NCI-H82 treated with DMSO at 0.1 percent for 48 hours (cell line): ENCODE measurements around the gene SIGLEC8.
"Not testable (repeated sequence)": the region's sequence is repeated elsewhere in the genome, so short reads cannot be mapped to it uniquely, and the experiment has no call there.

ENCODE experiments used
- DNase-seq: peaks from one replicate; lab custom pipeline; 2025; ENCODE audit not compliant: unreplicated experiment; lab: John Stamatoyannopoulos, UW

SIGLEC8 gene

GRCh38 chr19:51448011-51448410 is 10.2 kb downstream of the SIGLEC8 start:
- no peak for DNase-seq

- DNase-seq, result not testable (repeated sequence)
Measured at GRCh38 chr19:51447510-51447909, 10.7 kb downstream of the SIGLEC8 start.

DNA sequence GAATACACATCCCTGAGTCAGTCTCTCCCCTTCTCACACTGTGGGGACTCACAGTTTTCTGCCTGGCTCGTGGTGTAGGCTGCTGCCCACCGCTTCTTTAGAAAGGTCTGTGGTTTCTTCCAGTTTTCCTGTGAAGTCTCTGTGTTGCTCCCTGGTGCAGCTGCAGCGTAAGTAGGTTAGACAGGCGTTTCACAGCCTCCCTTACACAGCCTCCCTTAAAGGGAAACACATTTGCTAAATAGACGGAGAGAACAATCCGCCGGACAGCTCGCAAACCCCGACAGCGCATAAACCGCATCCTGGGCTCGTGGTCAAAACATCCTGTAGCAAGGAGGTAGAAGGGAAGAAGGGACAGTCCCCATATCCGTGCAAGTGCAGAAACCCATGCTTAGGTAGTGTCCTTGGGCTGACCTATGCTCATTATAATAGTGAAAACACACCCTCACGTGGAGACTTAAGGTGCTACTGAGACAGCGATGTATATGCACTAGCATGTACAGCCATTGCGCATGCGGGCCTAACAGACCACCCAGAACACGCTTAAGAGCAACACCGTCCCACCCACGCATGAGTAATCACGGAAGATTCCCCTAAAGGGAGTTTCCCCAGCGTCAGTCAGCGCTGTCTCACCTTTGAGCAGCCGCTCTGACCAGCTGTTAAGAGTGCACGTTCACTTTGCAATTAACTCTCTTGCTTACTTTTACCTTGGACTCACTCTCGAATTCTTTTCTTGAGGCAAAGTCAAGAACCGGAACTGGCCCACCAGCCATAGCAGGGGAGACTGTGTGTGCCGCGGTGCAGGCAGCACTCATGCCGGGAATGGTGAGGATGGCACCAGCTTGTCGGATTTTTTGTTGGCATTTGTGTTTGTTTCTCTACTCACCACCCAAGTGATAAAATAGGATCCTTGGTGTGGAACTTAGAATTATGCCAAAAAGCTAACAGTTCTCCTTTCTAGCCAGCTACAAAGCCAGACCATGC is 16.6 kb downstream of the SIGLEC8 start:
- no peak for DNase-seq

DNA sequence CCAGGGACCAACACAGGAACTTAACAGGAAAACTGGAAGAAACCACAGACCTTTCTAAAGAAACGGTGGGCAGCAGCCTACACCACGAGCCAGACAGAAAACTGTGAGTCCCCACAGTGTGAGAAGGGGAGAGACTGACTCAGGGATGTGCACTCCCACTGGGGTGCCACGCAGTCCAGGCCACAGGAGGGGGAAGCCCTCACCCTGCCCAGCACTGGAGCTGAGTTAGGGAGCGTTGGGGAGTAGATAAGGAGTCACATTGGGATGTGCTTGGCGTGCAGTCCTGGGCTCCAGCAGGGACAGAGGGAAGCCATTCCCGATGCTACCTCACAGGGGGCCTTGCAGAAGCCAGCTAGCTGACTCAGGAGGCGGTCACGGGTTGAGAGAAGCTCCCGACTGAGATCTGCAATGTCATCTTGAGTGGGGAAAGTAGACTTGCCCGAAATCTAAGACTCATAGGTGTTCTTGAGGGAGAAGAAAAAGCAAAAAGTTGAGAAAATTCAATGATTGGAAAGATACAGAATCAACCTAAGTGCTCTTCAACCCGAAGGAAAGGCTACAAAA is 17.3 kb downstream of the SIGLEC8 start:
- DNase-seq, result no peak

DNA sequence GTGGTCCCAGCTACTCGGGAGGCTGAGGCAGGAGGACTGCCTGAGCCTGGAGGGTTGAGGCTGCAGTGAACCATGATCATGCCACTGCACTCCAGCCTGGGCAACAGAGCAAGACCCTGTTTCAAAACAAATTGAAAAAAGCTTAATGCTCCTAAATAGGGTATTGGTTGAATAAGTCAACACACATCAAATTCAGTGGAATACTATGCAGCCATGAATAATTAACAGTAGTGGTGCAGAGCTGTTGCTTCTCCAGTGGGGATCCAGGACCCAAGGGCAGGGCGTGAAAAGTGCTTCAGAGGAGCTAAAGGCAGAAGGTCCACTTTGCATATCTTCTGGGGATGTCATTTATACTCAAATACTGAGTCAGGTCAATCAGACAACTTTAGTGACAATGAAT is 18.2 kb downstream of the SIGLEC8 start:
- no peak for DNase-seq

- no peak for DNase-seq
Measured at GRCh38 chr19:51439021-51439465, 19.2 kb downstream of the SIGLEC8 start.

DNA sequence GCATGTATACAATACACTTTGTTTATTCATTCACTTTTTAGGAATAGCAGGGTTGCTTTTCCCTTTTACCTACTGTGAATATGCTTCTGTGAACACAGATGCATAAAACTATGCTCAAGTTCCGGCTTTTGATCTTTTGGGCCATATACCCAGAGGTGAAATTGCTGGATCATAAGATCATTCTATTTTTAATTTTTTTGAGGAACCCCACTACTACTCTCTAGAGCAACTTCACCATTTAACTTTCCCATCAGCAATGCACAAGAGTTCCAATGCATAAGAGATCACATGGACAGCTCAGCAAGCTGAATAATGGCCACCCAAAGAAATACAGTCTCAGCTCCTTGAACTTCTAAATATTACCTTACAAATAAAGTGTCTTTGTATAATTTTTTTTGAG is 23.8 kb downstream of the SIGLEC8 start:
- DNase-seq, result no peak

DNA sequence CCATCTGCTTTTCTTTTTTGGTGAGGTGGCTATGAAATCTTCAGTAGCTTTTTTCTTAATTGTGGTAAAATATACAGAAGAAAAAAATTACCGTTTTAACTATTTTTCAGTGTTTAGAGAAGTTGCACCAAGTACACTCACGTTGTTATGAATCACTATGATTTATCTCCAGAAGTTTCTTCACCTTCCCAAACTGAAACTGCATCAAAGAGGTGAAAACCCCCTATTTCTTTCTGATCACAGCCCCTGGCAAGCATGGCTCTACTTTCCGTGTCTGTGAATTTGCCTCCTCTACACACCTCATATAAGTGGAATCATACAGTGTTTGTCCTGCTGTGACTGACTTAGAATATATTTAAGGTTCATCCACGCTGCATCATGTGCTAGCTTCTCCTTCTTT is 25.2 kb downstream of the SIGLEC8 start:
- DNase-seq, result no peak

- no peak for DNase-seq
Measured at GRCh38 chr19:51431124-51431523, 27.1 kb downstream of the SIGLEC8 start.

DNA sequence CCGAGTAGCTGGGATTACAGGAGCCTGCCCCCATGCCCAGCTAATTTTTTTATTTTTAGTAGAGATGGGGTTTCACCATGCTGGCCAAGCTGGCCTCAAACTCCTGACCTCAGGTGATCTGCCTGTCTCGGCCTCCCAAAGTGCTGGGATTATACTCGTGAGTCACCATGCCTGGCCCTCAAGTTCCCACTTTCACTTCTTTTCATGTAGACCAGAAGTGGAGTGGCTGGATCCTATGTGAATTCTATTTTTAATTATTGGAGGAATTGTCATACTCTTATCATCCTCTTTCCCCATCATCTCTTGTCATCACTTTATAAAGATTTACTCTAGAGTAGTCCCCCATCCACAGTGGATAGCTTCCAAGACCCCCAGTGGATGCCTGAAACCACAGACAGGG is 28.0 kb downstream of the SIGLEC8 start:
- DNase-seq, result no peak

DNA sequence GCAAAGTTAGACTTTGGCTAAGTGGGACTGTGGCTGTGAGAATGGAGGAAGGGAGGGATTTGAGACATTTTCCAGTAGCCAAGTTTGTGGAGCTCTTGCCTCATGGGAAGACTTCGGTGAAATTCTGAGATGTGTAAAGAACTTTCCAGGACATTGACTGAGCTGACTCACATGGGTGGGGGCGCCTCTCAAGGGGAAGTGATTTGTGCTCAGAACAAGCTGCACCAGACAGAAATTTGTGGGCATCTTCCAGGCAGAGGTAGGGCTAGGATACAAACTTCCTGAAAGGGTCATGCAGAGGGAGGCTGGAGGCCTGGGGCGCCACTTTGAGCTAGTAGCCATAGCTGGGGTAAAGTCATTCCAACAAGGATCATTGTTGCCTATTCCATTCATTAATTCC is 31.1 kb downstream of the SIGLEC8 start:
- DNase-seq, result no peak

GRCh38 chr19:51422053-51422448 is 36.2 kb downstream of the SIGLEC8 start:
- no peak for DNase-seq

DNA sequence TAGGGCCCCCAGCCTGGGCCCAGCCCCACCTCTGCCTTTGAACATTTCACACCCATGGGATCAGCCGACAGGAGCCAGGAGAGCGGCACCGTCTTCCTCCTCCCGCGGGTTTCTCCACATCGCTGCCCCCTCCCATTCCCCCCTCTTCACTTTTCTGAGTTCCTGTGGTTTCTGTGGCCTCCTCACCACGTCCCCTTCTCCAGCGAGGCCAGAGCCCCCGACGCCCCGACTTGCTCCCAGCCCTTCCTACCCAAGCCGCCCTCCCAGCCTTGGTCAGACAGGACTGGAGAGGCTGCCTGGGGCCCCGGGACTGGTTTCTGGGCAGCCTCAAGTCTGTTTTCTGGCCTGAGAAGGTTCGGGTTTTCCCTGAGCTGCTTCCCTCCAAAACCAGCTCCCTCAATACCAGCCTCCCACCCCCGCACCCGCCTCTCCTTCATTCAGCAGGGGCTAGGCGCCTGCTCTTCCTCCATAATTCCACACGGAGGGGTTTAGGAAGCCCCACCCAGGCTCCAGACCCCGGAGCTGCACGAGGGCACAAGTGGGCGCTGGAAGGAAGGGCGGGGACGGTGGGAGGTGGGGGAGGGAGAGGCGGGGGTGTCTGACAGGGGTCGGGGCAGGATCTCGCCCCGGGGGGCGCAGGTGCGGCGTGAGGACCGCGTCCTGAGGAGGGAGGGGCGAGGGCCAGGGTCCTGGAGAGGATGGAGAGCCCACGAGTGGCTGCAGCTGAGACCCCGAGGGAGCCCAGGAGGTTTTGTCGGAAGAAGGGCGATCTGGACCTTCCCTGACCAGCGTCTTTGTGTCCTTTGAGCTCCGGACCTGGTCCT is 36.8 kb downstream of the SIGLEC8 start:
- no peak for DNase-seq

DNA sequence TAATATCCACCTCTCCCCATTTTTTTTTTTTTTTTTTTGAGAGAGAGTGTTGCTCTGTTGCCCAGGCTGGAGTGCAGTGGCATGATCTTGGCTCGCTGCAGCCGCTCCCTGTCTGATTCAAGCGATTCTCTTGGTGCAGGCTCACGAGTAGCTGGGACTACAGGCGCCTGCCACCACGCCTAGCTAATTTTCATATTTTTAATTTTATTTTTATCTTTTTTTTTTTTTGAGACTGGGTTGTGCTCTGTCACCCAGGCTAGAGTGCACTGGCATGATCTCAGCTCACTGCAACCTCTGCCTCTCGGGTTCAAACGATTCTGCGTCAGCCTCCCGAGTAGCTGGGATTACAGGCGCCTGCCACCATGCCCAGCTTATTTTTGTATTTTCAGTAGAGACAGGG is 37.7 kb downstream of the SIGLEC8 start:
- not testable (repeated sequence) for DNase-seq

DNA sequence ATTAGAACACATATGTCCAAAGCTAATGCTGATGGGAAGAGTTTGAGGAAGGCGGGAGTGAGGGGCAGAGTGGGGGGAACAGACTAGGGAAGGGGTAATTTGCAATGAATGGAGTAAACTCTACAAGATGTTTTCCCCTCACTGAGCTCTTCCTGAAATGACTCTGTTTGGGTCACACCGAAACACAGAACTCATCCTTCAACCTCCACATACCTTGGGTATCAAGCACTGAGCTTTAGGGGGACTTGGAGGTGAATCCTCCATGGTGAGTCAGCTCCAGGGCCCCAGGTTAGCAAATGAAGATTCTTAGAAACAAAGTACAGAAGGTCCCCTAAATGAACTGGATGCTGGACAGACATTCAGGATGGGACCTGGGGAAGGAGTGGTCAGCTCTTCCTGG is 39.5 kb downstream of the SIGLEC8 start:
- DNase-seq, result no peak

GRCh38 chr19:51417810-51418157 is 40.5 kb downstream of the SIGLEC8 start:
- DNase-seq, result no peak

- DNase-seq, result no peak
Measured at GRCh38 chr19:51417107-51417809, 41.0 kb downstream of the SIGLEC8 start, which contains the start of gene SIGLEC10. Gene SIGLEC10, minus strand, starts transcription at chr19:51417642. Its CDS starts 61 bp downstream, at chr19:51417581.

DNA sequence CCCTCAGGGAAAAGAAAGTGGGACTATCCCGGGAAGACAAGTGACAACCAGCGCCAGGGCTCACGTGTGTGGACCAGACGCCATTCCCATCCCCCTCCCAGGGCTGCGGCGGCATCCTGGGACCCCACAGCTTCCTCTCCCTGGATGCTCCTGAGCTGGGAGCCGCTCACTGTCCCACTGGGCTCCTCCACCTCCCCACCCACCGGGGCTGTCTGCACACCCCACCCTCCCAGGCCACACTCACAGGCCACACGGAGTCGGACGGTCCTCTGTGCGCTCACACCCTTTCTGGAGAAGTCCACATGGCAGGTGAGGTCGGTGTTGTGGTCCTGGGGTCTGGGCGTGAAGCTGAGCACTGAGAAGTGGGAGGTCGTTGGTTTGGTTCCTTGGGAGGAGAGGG is 41.8 kb downstream of the SIGLEC8 start:
- not testable (repeated sequence) for DNase-seq

DNA sequence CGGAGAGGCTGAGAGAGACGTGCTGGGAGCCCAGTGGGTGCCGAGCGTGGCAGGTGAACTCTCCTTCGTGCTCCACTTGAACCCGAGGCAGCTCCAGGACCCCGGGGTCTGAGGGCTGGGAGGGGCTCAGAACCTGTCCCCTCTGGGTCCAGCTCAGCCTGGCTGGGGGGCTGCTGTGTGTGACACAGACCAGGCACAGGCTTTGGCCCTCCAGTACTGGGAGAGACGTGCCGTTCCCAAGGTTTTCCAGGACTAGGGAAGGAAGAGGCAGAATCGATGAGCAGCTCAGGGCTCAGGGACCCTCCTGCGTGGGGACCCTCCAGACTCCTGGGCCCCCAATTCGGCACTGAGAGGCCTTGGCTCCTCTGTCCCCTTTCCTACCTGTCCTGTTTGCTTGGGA is 43.1 kb downstream of the SIGLEC8 start:
- DNase-seq, result no peak

DNA sequence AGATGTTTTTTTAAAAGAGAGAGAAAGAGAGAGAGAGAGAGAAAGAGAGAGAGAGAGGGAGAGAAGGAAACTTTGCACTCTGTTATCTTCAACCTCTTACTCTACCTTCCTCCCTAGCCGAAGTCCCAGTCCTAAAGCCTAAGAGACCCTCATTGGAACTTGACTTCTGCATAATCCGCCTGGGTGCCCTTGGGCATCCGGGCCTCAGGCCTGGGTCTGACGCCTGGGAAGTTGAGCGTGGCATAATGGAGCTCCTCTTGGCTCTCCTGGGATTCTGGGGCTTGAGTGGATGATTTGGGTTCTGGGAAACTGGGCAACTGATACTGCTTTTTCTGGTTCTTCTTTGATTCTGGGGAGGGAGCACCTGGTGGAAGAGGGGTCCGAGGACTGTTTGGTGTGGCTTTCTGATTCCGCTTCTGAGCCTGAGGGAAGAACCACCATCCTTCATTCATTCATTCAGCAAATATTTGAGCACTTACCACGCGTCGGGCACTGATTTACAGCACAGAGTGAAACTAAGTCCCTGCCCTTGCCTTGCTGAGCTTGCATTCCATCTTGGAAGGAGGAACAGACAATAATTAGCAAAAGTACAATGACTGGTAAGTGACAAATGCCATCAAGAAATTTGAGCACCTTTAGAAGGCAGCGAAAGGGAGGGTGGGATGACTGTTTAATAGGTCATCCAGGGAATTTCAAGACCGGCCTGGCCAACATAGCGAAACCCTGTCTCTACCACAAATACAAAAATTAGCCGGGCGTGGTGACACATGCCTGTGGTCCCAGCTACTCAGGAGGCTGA is 47.1 kb downstream of the SIGLEC8 start:
- no peak for DNase-seq
